HG03565 (cell line): Measurements from ENCODE around the gene TTC12.

Experiments
- ATAC-seq: cut with Tn5 transposase; IDR thresholded peaks from one replicate; pipeline ENCODE4 v1.9.1; 2021; ENCODE audit warnings: mild to moderate bottlenecking, moderate library complexity; ENCODE audit not compliant: unreplicated experiment

Gene TTC12

DNA sequence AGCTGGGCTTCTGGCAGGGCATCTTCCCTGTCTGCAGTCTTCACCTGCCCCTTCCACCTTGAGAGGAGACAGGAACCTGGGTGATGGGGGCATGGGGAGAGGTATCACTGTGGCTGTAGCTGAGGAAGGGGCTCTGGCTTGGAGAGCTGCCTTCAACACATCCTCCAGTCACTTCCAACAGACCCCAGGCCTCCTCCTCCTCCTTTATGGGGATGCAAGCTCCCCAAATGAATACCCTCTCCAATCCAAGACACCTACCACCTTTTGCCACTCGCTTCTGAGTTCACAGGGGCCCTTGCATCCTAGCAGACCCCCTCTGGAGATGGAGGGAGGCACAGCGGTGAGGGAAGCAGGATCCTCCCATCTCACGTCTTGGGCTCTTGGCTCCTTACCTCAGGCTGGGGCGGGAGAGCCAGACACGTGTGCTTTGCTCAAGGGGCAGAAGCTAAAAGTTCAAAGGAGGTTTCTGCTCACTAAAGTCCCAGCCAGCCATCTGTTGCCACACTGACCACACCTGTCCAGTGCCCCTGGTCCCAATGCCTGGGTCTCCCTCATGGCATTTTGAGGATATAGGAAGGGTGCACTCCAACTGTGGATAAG is 86.3 kb downstream of the TTC12 start:
- no peak for ATAC-seq

DNA sequence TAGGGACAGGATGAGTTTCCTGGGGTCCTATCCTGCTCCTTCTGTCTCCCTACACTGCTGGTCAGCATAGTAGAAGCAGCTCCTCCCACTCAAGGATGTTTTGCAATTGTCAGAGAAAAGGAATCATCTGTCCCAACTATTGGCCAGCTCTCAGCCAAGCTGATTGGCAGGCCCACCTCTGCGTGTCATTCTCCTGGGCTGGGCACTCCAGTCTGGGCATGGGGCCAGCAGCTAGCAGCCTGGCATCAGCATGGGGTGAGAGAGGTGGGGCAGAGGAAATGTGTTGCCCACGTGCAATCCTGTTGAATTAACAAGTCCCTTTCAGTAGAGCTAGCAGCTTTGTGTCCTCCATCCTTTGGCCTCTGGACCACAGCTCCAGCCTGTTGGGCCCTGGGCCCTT is 87.3 kb downstream of the TTC12 start:
- no peak for ATAC-seq

DNA sequence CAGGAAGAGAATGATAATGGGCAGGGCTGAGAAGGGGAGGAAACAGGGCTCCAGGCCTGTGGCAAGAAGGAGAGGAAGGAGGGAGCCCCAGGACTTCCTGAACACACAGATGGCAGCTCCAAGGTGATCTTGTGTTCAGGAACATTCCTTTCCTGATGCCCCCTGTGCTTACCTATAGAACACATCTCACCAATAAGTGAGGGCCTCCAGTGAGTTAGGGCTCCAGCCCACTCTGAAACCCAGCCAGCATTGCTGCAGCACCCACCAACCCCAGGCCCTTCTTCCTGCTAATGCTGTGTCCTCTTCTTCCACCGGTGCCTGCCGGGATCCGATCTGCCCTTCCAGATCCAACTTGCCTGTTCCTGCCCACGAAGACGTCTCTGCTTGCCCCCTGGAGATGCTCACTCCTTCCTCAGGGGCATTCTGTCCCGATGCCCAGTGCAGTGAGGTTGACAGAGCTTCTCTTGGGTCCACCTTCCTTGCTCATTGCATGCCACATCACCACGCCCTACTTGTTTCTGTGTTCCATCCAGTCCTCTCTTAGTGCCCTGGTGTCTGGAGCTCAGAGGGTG is 90.6 kb downstream of the TTC12 start:
- no peak for ATAC-seq

DNA sequence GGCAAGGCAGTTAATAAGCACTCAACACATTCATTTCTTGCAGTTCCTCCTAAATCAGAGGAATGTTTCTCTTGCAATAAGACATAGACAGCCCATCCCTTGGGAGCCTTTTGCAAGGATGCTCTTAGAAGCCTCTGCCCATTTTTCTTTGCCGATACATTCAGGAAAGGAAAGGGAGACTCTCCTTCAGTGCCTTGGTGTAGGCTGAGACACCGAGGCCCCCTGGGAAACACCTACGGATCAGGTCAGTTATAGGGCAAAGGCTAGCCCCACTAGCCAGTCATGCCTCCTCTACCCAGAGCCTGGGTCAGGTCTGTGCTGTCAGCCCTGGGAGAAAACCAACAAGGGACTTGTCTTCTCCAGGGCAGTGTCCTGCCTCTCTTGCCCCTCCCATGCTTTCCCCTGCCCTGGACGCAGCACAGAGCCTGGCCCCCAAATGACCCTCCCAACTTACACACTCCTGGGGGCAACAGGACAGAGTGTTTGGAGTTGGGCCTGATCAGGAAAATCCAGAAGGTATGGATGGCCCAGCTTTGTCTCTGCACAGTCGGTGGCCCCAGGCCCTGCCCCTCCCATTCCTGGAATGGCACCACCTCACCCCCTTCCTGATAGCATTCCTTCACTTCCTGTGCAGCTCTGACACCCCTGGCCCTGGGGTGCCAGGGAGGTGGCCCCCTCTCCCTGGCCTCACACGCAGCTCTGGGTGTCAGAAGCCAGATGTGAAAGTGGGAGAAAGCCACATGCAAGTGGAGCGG is 91.5 kb downstream of the TTC12 start:
- ATAC-seq, result no peak

DNA sequence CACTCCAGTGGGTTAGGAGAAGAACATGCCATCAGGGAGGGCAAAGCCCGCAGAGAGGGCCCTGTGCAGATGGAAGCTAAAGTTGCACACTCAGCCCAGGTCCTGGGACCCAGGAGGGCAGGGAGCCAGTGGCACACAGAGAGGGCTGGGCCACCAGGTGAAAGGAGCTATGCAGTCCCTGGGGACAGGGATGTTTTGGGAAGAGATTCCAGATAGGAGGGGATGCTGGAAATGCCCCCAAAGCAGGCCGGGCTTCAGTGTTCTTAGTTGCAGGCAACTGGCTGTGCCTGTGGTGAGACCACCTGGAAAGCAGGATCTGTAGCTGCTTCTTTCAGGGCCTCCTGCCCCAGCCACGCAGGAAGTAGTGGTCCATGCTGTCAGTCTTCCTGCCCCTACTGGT is 92.8 kb downstream of the TTC12 start:
- no peak for ATAC-seq

DNA sequence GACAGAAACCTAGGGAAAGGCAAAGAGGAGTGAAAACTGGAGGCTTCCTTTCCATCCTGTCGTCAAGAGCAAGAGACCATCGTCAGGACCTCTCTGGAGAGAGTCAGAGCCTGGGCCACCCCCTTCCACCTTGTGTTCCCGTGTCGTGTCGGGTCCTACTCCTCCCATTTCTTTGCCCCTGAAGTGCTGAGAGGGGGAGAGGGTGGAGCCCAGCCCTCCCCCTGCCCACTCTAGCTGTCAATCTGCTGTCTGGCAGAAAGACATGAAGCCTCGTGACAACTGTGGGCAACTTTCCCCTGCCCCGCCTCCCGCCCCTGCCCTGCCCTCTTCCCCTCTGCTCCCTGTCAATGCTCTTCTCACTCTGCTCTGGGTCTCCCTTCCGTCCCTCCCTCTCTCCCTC is 93.8 kb downstream of the TTC12 start:
- no peak for ATAC-seq

DNA sequence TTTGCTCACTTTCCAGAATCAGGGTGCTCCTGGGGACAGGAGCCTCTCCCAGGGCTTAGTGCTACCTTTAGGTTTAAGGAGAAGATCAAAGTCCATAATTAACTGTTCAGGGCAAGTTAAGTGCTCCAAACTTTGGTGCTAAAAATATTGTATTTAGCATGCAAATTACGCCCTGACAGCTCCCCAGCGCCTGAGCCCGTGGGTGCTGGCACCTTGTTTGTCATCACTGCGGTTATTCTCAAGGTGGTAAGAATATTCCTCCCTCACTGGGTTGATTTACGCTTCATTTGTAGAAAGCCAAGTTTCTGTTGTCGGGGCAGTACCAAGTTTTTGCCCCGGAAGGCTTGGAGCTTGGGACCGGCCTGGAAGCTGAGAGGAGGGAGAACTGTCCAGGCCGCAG is 94.5 kb downstream of the TTC12 start:
- ATAC-seq, result no peak

DNA sequence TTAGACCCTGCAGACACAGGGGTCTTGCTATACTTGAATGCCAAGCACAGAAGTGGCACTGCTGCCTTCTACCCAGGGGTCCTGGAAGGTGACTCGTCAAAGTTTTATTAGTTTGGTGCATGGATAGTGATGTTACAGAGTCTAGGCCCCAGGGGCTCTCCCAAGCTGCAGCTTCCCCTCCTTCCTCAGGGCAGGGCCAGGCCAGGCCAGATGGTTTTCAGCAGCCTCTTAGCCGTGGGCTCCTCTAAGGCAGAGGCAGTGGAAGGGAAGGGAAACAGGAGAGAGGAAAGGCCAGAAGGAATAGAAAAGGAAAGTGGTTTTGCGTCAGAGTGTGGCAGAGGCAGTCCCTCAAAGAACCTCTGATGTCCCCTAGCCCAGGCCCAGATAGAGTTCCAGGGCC is 95.1 kb downstream of the TTC12 start:
- no peak for ATAC-seq

DNA sequence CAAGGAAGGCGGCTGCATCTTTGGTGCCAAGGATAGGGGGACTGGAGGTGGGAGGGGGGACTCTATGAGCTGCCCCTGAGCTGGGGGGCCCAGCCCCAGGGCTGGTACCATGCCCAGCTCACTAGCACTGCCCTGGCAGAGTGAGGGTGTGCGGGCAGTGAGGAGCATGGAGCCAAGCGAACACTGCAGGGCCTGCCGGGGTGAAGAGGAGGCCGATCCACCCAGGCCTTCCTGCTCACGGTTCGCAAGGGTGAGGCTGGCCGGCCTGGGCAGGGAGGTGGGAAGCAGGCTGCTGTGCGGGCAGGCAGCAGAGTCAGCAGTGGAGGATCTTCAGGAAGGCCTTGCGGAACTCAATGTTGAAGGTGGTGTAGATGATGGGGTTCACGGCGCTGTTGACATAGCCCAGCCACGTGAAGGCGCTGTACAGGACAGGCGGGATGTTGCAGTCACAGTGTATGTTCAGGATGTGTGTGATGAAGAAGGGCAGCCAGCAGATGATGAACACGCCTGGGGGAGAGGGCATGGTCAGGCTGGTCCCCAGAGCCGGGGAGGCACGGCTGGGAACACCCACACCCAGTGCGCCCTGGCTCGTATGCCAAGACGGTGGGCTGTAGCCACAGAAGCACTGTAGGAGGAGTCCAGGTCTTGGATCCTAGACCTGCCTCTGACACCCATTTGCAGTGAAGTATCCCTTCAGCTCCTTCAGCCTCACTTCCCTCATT is 96.2 kb downstream of the TTC12 start:
- no peak for ATAC-seq

DNA sequence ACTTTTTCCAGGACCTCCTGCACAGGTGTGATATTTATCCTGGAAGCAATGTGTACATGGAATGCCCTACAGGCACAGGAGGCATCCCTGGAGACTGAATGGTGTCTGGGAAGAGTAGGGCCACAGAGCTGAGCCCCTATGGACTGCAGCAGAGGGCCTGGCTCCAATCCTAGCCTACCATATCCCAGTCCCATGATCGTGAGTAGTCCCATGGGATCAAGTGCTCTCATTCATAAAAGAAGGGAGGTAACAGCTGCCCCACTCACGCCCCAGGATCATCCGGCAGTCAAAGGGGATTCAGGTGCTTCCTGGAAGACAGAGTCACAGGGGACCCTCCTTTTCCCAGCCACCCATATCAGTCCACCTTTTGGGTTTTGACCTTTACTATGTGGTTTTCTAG is 97.2 kb downstream of the TTC12 start:
- no peak for ATAC-seq

DNA sequence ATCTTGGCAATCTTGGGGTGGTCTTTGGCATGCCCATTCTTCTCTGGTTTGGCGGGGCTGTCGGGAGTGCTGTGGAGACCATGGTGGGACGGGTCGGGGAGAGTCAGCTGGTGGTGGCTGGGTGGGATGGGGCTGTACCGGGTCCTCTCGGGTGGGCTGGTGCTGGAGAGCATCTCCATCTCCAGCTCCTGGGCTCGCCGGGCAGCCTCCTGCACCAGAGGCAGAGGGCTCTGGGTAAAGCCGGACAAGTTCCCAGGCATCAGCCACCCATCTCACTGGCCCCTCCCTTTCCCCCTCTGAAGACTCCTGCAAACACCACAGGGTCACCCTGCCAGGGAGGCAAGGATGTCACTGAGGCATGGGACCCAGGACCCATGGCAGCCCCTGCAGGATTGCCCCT is 98.3 kb downstream of the TTC12 start:
- ATAC-seq, result no peak

DNA sequence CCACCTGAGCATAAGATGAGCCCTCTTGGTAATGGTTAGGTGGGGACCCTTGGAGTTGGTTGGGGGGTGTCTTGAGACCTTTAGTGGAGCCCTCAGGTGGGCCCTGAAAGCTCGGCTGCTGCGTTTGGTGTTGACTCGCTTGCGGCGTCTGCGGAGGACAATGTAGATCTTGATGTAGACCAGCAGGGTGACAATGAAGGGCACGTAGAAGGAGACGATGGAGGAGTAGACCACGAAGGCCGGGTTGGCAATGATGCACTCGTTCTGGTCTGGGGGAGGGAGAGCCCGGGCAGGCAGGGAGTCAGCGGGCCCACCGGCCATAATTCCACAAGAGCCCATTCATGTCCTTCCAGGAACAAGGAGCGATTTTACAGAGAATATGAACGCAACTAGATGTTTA is 101.0 kb downstream of the TTC12 start:
- no peak for ATAC-seq
